ENCODE measurements around the gene ISM1. TPM values are rescaled to one million over a fixed set of nuclear protein-coding genes. Genes with fewer than 3 reads are reported as not detected.
A peak's percentile ranks its signal among the peaks of the same experiment; 100 is the strongest.

The ISM1 gene
- total and polyA plus RNA-seq, 2 donors (not counting 3 experiments of a cell fraction or from before 2014, with no cell fraction given), result not detected

GRCh38 chr20:13260650-13261279 lies 39.7 kb downstream of the ISM1 start:
- intact Hi-C loops (cut with micrococcal nuclease), result no loop called here
- H3K27ac ChIP-seq (ENCODE audit: insufficient read depth, low read depth, low read length), result no peak overlapping the region
- H3K4me3 ChIP-seq (replicated peaks in 1 of 3; ENCODE audit: insufficient read depth in 1 of 3, low read depth in 1 of 3, low read length in 3 of 3), result no peak overlapping the region
- dilution Hi-C loops (cut with MboI; ENCODE audit: extremely low pct_ligation_motif_present, low sequenced_read_pairs), result no loop called here
- H3K36me3 ChIP-seq (ENCODE audit: control insufficient read depth in 2 of 2, extremely low read depth in 1 of 2, insufficient read depth in 2 of 2, low read length in 2 of 2), result no peaks in the 10 kb centered on the region
- no TSS peak for BruUV-seq (replicated peaks)
- H3K4me2 ChIP-seq (ENCODE audit: insufficient read depth, low read length), result no peak overlapping the region
- no peaks in the 10 kb centered on the region for H3K79me2 ChIP-seq (ENCODE audit: control insufficient read depth, insufficient read depth, low read length)
- H3K4me1 ChIP-seq (ENCODE audit: control insufficient read depth, extremely low read depth, insufficient read depth, low read length), result peaks cover 12% of the 10 kb centered on the region
- H3K9ac ChIP-seq (replicated peaks; ENCODE audit: extremely low read depth, insufficient read depth, low read length), result no peak overlapping the region
- no peak for TF ChIP-seq EZH2 (IDR thresholded peaks at IDR 0.05; ENCODE audit: borderline replicate concordance, low read depth, low read length, severe bottlenecking)
- FAIRE-seq, result no peak
- H3K27me3 ChIP-seq (ENCODE audit: control insufficient read depth in 2 of 2, insufficient read depth in 2 of 2, low read length in 2 of 2), result peaks cover 0 to 2% of the 10 kb centered on the region in 2 experiments
- DNase-seq (ENCODE audit: low read depth, low spot score), result no peak
- CTCF ChIA-PET, result interaction anchor here (0.7 to 3.3 kb wide), 10 partner anchors 9 to 336 kb away, joined by 3 to 24 read pairs (median 6); partner anchors contain the start of gene ISM1
- POLR2A ChIA-PET, result no interaction called here
- no peaks in the 10 kb centered on the region for H4K20me1 ChIP-seq (replicated peaks; ENCODE audit: control insufficient read depth, extremely low read depth, insufficient read depth, low read length)
- H3K9me3 ChIP-seq (replicated peaks; ENCODE audit: control insufficient read depth, insufficient read depth, low read length), result no peaks in the 10 kb centered on the region
- no peak overlapping the region for H2AFZ ChIP-seq (ENCODE audit: low read depth, low read length)
- no peaks in the 10 kb centered on the region for H3K9me1 ChIP-seq (replicated peaks; ENCODE audit: control insufficient read depth, extremely low read depth, insufficient read depth, low read length)

- no peaks in the 10 kb centered on the region for H3K9me1 ChIP-seq (replicated peaks; ENCODE audit: control insufficient read depth, extremely low read depth, insufficient read depth, low read length)
- dilution Hi-C loops (cut with MboI; ENCODE audit: extremely low pct_ligation_motif_present, low sequenced_read_pairs) (no loop called here), intact Hi-C loops (cut with micrococcal nuclease) (loop anchor here (1.0 to 2.0 kb wide), 3 partner anchors 41 to 336 kb away; no protein-coding TSS in a partner anchor)
- POLR2A ChIA-PET, result no interaction called here
- no peak overlapping the region for H2AFZ ChIP-seq (ENCODE audit: low read depth, low read length)
- DNase-seq (ENCODE audit: low read depth, low spot score) (peak; percentile 49), FAIRE-seq (no peak)
- H3K27ac ChIP-seq (ENCODE audit: insufficient read depth, low read depth, low read length), result no peak overlapping the region
- H3K79me2 ChIP-seq (ENCODE audit: control insufficient read depth, insufficient read depth, low read length), result no peaks in the 10 kb centered on the region
- H3K9me3 ChIP-seq (replicated peaks; ENCODE audit: control insufficient read depth, insufficient read depth, low read length), result no peaks in the 10 kb centered on the region
- H3K4me3 ChIP-seq (replicated peaks in 1 of 3; ENCODE audit: insufficient read depth in 1 of 3, low read depth in 1 of 3, low read length in 3 of 3), result no peak overlapping the region
- TF ChIP-seq POLR2A (IDR thresholded peaks at IDR 0.05; ENCODE audit: low read depth, low read length) (no peak), MYC (IDR thresholded peaks at IDR 0.05; ENCODE audit: low read depth, low read length) (no peak), GATA2 (IDR thresholded peaks at IDR 0.05; ENCODE audit: insufficient read depth, insufficient read length, low read depth, low read length) (no peak), POLR2AphosphoS5 (IDR thresholded peaks at IDR 0.05; ENCODE audit: insufficient read depth, low read depth, low read length) (no peak), FOS (IDR thresholded peaks at IDR 0.05; ENCODE audit: borderline replicate concordance, insufficient read depth, low read length) (no peak)
- TF ChIP-seq, protein P1, sequence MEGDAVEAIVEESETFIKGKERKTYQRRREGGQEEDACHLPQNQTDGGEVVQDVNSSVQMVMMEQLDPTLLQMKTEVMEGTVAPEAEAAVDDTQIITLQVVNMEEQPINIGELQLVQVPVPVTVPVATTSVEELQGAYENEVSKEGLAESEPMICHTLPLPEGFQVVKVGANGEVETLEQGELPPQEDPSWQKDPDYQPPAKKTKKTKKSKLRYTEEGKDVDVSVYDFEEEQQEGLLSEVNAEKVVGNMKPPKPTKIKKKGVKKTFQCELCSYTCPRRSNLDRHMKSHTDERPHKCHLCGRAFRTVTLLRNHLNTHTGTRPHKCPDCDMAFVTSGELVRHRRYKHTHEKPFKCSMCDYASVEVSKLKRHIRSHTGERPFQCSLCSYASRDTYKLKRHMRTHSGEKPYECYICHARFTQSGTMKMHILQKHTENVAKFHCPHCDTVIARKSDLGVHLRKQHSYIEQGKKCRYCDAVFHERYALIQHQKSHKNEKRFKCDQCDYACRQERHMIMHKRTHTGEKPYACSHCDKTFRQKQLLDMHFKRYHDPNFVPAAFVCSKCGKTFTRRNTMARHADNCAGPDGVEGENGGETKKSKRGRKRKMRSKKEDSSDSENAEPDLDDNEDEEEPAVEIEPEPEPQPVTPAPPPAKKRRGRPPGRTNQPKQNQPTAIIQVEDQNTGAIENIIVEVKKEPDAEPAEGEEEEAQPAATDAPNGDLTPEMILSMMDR (IDR thresholded peaks at IDR 0.05; ENCODE audit: extremely low read depth in 1 of 2, insufficient read depth in 1 of 2, low read depth in 1 of 2, low read length in 2 of 2), result peak; percentile 88 to 92
- peaks cover 0 to 2% of the 10 kb centered on the region in 2 experiments for H3K27me3 ChIP-seq (ENCODE audit: control insufficient read depth in 2 of 2, insufficient read depth in 2 of 2, low read length in 2 of 2)
- H3K36me3 ChIP-seq (ENCODE audit: control insufficient read depth in 2 of 2, extremely low read depth in 1 of 2, insufficient read depth in 2 of 2, low read length in 2 of 2), result no peaks in the 10 kb centered on the region
- CTCF ChIA-PET, result interaction anchor here (0.6 to 3.3 kb wide), 23 partner anchors 9 to 338 kb away, joined by 3 to 24 read pairs (median 4); no protein-coding TSS in a partner anchor
- no peak overlapping the region for H3K9ac ChIP-seq (replicated peaks; ENCODE audit: extremely low read depth, insufficient read depth, low read length)
- H3K4me1 ChIP-seq (ENCODE audit: control insufficient read depth, extremely low read depth, insufficient read depth, low read length), result peaks cover 12% of the 10 kb centered on the region
- no peaks in the 10 kb centered on the region for H4K20me1 ChIP-seq (replicated peaks; ENCODE audit: control insufficient read depth, extremely low read depth, insufficient read depth, low read length)
- BruUV-seq (replicated peaks), result no TSS peak
- no peak overlapping the region for H3K4me2 ChIP-seq (ENCODE audit: insufficient read depth, low read length)
Observed at GRCh38 chr20:13261460-13262301, 40.6 kb downstream of the ISM1 start.

All from endothelial cell of umbilical vein (primary cell).